GM13976 (cell line): ENCODE data around the gene ORC6.

ENCODE experiments used
- DNase-seq: peaks from one replicate; pipeline ENCODE4 v3.0.0; 2012; ENCODE audit warnings: low spot score
- CTCF ChIP-seq: IDR thresholded peaks from 2 replicates; pipeline ENCODE4 v1.5.1; 2012; ENCODE audit warnings: borderline replicate concordance, mild to moderate bottlenecking; ENCODE audit not compliant: insufficient read depth; ENCODE audit errors: extremely low read depth, missing control alignments, control extremely low read depth
- in situ Hi-C: fragments of 300-500 bp; cut with MboI; formaldehyde crosslinking; loops from one replicate; pipeline ENCODE4 v1.12.0; 2022; ENCODE audit warnings: low sequenced_read_pairs, mixed read lengths, inconsistent platforms; ENCODE audit not compliant: unreplicated experiment

Gene ORC6

GRCh38 chr16:46713634-46714033, 24.2 kb downstream of the ORC6 start:
- no peak for DNase-seq
- in situ Hi-C loops, result no loop called here
- no peak for TF ChIP-seq CTCF

- DNase-seq, result no peak
- TF ChIP-seq CTCF, result no peak
- in situ Hi-C loops, result no loop called here
Measured at GRCh38 chr16:46714797-46715591, 25.5 kb downstream of the ORC6 start.

- DNase-seq, result no peak
- in situ Hi-C loops, result no loop called here
- no peak for TF ChIP-seq CTCF
Measured at GRCh38 chr16:46715769-46716305, 26.4 kb downstream of the ORC6 start.

- in situ Hi-C loops, result no loop called here
- no peak for DNase-seq
- TF ChIP-seq CTCF, result no peak
Measured at GRCh38 chr16:46717692-46718091, 28.2 kb downstream of the ORC6 start.

GRCh38 chr16:46718214-46718613, 28.8 kb downstream of the ORC6 start:
- DNase-seq, result no peak
- no peak for TF ChIP-seq CTCF
- in situ Hi-C loops, result no loop called here

GRCh38 chr16:46719528-46719927, 30.1 kb downstream of the ORC6 start:
- no peak for TF ChIP-seq CTCF
- in situ Hi-C loops, result no loop called here
- DNase-seq, result no peak
